Endothelial cell of umbilical vein (primary cell): ENCODE measurements around the gene AGT.
"Not testable (repeated sequence)": the region's sequence is repeated elsewhere in the genome, so short reads cannot be mapped to it uniquely, and the experiment has no call there.

ENCODE experiments used
- MYC ChIP-seq: IDR thresholded peaks from one replicate; pipeline ENCODE4 v1.6.1; 2011; ENCODE audit warnings: mild to moderate bottlenecking, low read depth, low read length
- POLR2A ChIP-seq: IDR thresholded peaks from 2 replicates; pipeline ENCODE4 v1.6.1; 2012; ENCODE audit warnings: low read depth, mild to moderate bottlenecking, control low read depth, low read length
- TF ChIP-seq, protein P1 (sequence below): IDR thresholded peaks from 2 replicates; pipeline ENCODE4 v1.6.1; 2011; ENCODE audit not compliant: insufficient read depth, insufficient read length

DNA sequence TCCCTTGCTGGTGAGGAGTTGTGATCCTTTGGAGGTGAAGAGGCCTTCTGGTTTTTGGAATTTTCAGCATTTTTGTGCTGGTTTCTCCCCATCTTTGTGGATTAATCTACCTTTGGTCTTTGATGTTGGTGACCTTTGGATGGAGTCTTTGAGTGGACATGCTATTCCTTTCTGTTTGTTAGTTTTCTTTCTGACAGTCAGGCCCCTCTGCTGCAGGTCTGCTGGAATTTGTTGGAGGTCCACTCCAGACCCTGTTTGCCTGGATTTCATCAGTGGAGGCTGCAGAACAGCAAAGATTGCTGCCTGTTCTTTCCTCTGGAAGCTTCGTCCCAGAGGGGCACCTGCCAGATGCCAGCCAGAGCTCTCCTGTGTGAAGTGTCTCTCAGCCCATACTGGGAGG, 55.8 kb downstream of the AGT start:
- TF ChIP-seq, protein P1, sequence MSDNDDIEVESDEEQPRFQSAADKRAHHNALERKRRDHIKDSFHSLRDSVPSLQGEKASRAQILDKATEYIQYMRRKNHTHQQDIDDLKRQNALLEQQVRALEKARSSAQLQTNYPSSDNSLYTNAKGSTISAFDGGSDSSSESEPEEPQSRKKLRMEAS: not testable (repeated sequence)
- TF ChIP-seq POLR2A, MYC: not testable (repeated sequence)
